ENCODE data around the gene PLAGL2. TPM values are rescaled to one million over a fixed set of nuclear protein-coding genes. Genes with fewer than 3 reads are reported as not detected.

Gene PLAGL2
- total RNA-seq, 2 donors from 2014 or later, result 11.2 to 17.4 TPM

DNA sequence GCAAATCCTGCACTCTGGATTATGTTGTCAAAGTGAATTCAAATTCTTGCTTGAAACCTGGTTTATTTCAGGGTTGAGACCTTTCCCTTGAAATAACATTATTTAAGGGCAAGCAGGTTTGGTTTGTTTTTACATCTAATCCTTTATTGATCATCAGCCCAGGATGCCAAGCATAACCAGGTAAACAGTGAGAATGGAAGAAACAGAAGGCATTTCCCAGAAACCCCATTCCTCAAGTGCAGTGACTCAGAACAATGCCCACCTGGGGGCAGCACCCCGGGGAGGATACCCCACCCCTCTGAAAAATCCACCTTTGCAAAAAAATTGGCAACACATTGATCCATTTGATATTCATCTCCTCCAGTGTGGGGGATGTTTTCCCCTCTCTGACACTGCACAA lies 32.7 kb upstream of the PLAGL2 start:
- 0% methylated on average over 1 of the region's 1 CpG for WGBS
- intact Hi-C loops (cut with DNase I), result no loop called here
- Histone ChIP-seq H3K9me3 (no peaks in the 10 kb centered on the region), H3K4me1 (replicated peaks) (no peaks in the 10 kb centered on the region), H3K4me3 (no peak overlapping the region), H3K27me3 (replicated peaks; ENCODE audit: insufficient read depth) (no peaks in the 10 kb centered on the region), H3K27ac (no peak overlapping the region), H3K36me3 (peaks cover 0 to 2% of the 10 kb centered on the region in 2 donors)
- DNase-seq (ENCODE audit: low spot score), result no peak
- TF ChIP-seq, protein P1, sequence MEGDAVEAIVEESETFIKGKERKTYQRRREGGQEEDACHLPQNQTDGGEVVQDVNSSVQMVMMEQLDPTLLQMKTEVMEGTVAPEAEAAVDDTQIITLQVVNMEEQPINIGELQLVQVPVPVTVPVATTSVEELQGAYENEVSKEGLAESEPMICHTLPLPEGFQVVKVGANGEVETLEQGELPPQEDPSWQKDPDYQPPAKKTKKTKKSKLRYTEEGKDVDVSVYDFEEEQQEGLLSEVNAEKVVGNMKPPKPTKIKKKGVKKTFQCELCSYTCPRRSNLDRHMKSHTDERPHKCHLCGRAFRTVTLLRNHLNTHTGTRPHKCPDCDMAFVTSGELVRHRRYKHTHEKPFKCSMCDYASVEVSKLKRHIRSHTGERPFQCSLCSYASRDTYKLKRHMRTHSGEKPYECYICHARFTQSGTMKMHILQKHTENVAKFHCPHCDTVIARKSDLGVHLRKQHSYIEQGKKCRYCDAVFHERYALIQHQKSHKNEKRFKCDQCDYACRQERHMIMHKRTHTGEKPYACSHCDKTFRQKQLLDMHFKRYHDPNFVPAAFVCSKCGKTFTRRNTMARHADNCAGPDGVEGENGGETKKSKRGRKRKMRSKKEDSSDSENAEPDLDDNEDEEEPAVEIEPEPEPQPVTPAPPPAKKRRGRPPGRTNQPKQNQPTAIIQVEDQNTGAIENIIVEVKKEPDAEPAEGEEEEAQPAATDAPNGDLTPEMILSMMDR (IDR thresholded peaks at IDR 0.05), result no peak

DNA sequence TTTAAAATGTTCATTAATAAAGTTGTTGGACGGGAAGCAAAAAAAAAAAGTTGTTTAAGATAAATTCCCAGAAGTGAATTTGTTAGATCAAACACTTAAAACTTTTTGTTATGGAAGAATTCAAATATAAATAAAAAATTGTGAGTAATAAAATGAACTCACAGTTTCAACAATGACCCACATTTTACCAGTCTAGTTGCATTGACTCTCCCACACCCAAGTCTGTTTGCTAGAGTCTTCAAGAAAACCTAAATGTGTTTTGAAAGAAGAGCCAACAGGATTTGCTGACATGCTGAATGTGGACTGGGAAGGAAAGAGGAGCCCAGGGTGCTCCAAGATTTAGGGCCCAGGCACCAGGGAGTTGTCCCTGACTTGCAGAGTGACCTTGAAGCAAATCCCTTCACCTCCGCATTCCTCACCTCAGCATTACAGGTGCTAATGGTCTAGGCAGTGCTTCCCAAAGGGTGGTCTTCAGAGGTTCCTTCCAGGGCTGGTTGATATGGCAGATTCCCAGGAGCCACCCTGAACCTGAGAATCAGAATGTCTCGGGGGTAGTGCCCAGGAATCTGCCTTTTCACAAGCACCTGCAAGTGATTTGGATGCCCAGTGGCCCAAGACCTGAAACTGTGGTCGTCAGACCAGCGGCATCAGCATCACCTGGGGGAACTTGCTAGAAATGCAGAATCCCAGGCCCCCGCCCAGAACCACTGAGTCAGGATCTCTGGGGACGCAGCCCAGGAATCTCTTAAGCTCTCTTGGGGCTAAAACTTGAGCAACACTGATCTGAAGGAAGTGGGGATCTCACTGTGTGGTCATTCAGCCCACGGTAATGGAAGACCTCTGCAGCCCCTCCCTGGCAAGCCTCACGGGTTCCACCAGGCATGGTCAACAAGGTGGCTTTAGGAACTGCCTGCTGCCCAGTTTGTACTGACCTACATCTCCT lies 31.2 kb upstream of the PLAGL2 start:
- H3K36me3 ChIP-seq, result peaks cover 0 to 2% of the 10 kb centered on the region in 2 donors
- no peak overlapping the region for H3K27ac ChIP-seq
- H3K27me3 ChIP-seq (replicated peaks; ENCODE audit: insufficient read depth), result no peaks in the 10 kb centered on the region
- H3K4me1 ChIP-seq (replicated peaks), result no peaks in the 10 kb centered on the region
- H3K9me3 ChIP-seq, result no peaks in the 10 kb centered on the region
- 86% methylated on average over 9 of the region's 9 CpGs for WGBS
- no peak for DNase-seq (ENCODE audit: low spot score)
- TF ChIP-seq POLR2AphosphoS5 (IDR thresholded peaks at IDR 0.05) (no peak), POLR2A (IDR thresholded peaks at IDR 0.05) (no peak)
- no peak overlapping the region for H3K4me3 ChIP-seq
- intact Hi-C loops (cut with DNase I), result no loop called here

DNA sequence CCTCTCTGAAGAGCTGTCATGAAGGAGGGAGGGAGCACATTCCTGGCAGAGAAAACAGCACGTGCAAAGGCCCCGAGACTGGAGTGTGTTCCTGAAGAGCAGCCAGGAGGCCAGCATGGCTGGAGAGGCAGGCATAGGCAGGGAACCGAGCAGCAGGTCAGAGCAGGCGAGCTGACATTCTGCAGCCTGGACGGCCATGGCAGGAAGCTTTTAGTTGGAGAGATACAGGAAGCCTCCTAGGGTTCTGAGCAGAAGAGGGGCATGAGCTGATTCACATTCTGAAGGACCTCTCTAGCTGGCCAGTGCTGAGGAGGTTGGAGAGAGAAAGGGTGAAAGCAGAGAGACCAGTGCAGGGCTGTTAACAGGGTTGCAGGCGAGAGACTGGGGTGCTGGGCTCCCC lies 29.9 kb upstream of the PLAGL2 start:
- intact Hi-C loops (cut with DNase I), result no loop called here
- H3K36me3 ChIP-seq, result peaks cover 0 to 6% of the 10 kb centered on the region in 2 donors

GRCh38 chr20:32236819-32237218 lies 29.3 kb upstream of the PLAGL2 start:
- Histone ChIP-seq H3K27ac (no peak overlapping the region), H3K27me3 (replicated peaks; ENCODE audit: insufficient read depth) (no peaks in the 10 kb centered on the region), H3K9me3 (no peaks in the 10 kb centered on the region), H3K4me1 (replicated peaks) (no peaks in the 10 kb centered on the region), H3K4me3 (no peak overlapping the region), H3K36me3 (peaks cover 0 to 6% of the 10 kb centered on the region in 2 donors)
- TF ChIP-seq, protein P1 (IDR thresholded peaks at IDR 0.05), result no peak
- TF ChIP-seq POLR2AphosphoS5 (IDR thresholded peaks at IDR 0.05), result no peak
- no peak for TF ChIP-seq POLR2A (IDR thresholded peaks at IDR 0.05)
- no peak for DNase-seq (ENCODE audit: low spot score)
- 98% methylated on average over 2 of the region's 2 CpGs for WGBS
- intact Hi-C loops (cut with DNase I), result no loop called here

More for the DNA sequence above, 29.9 kb upstream of the PLAGL2 start:
- 81% methylated on average over 6 of the region's 6 CpGs for WGBS
- Histone ChIP-seq H3K27ac (no peak overlapping the region), H3K4me1 (replicated peaks) (no peaks in the 10 kb centered on the region), H3K9me3 (no peaks in the 10 kb centered on the region), H3K4me3 (no peak overlapping the region), H3K27me3 (replicated peaks; ENCODE audit: insufficient read depth) (no peaks in the 10 kb centered on the region)
- DNase-seq (ENCODE audit: low spot score), result no peak
- TF ChIP-seq, protein P1 (IDR thresholded peaks at IDR 0.05), result no peak
- TF ChIP-seq POLR2AphosphoS5 (IDR thresholded peaks at IDR 0.05) (no peak), POLR2A (IDR thresholded peaks at IDR 0.05) (no peak)

DNA sequence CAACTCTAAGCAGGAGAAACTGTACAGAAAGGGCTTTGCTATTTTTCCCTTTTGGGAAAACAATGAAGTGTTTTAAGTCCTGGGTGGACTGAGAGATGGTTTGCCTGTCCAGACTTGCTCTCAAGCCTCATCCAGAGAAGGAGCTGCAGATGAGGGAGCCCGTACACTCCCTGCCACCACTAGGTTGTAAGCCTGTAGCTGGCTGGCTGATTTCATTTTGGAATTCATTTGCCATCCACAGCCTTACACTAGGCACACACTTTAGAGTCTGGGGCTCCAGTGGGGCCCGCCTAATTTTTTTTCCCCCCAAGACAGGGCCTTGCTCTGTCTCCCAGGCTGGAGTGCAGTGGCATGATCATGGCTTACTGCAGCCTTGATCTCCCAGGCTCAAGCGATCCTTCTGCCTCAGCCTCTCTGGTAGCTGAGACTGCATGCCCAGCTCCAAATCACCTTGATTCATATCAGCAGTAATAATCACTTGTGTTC lies 28.5 kb upstream of the PLAGL2 start:
- intact Hi-C loops (cut with DNase I), result no loop called here
- WGBS, result 70% methylated on average over 3 of the region's 3 CpGs
- peak; percentile 17 for DNase-seq (ENCODE audit: low spot score)

More for the DNA sequence above, 28.5 kb upstream of the PLAGL2 start:
- Histone ChIP-seq H3K36me3 (peaks cover 0 to 6% of the 10 kb centered on the region in 2 donors), H3K9me3 (no peaks in the 10 kb centered on the region), H3K4me1 (replicated peaks) (no peaks in the 10 kb centered on the region), H3K27ac (peak overlapping the region in 1 of 2 donors; percentile 21), H3K4me3 (no peak overlapping the region), H3K27me3 (replicated peaks; ENCODE audit: insufficient read depth) (no peaks in the 10 kb centered on the region)
- TF ChIP-seq POLR2A (IDR thresholded peaks at IDR 0.05) (no peak), POLR2AphosphoS5 (IDR thresholded peaks at IDR 0.05) (no peak)
- TF ChIP-seq, protein P1 (IDR thresholded peaks at IDR 0.05), result no peak

Data from prostate gland (tissue), 2 donors.